H1 (cell line): ENCODE results near the gene CSHL1. TPM values are rescaled to one million over a fixed set of nuclear protein-coding genes. Genes with fewer than 3 reads are reported as not detected.

Source experiments
- CHD7 ChIP-seq: fragments of 300-600 bp; sonication (generic); IDR thresholded peaks from 2 replicates; pipeline ENCODE4 v1.7.1; 2012; ENCODE audit warnings: low read length, moderate library complexity, mild to moderate bottlenecking, inconsistent platforms; ENCODE audit not compliant: insufficient replicate concordance
- polyA plus RNA-seq, 7 experiments: library from polyadenylated mRNA; depleted of rRNA in 3 of 7; stranded (reverse) in 5 of 7; unstranded in 2 of 7; fragments of >200 nt in 5 of 7; fragments of 200-250 nt in 2 of 7; gene quantifications; 1 replicate in 5 of 7; 2 replicates in 1 of 7; 4 replicates in 1 of 7; pipeline versions ENCODE4 v1.2.1 to v1.2.3, GENCODE V29; 2011 to 2013; ENCODE audit warnings: missing spikeins in 2 of 7, mixed read lengths in 2 of 7
- total RNA-seq: library from RNA; stranded (reverse); fragmentation: NEBNext Ultra II Directional; extraction: Animal tissue kit (Norgen Biotek cat#: 25700); gene quantifications from 2 replicates; pipeline ENCODE4 v1.2.1, GENCODE V29; 2021

Gene CSHL1
- total and polyA plus RNA-seq, 2 of the 8 experiments (the other 6 are each of a cell fraction or from before 2014, with no cell fraction given): not detected

GRCh38 chr17:63881935-63882601 lies 29.0 kb downstream of the CSHL1 start, which contains the start of gene GH2 (continued):
- no peak for TF ChIP-seq CHD7
